Medulla oblongata (tissue), 1 donor: ENCODE measurements around the gene VPS41.
"Not testable (repeated sequence)": the region's sequence is repeated elsewhere in the genome, so short reads cannot be mapped to it uniquely, and the experiment has no call there.

Source experiments
- DNase-seq: peaks from one replicate; pipeline ENCODE4 v3.0.0-alpha.2; 2015; ENCODE audit errors: extremely low spot score

Gene VPS41

DNA sequence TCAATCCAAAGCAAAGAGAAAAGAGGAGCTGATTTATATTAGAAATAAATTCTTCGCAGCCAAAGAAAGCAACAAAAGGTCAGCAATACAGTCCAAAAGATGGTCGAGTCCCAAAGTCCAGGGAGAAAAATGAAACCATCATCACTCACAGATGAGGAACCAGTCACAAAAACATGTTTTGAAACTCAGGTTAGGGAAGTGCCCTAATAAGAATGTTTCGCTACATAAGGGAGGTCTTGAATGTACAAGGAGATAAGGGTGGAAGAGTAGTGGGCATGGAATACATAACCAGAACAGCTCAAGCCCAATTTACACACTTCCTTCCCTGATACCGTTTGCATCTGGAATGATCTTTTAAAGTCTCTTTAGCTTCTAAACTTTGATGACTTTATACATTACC is 53.6 kb downstream of the VPS41 start:
- DNase-seq = no peak

- DNase-seq = not testable (repeated sequence)
Observed at GRCh38 chr7:38854947-38855346, 54.0 kb downstream of the VPS41 start.

DNA sequence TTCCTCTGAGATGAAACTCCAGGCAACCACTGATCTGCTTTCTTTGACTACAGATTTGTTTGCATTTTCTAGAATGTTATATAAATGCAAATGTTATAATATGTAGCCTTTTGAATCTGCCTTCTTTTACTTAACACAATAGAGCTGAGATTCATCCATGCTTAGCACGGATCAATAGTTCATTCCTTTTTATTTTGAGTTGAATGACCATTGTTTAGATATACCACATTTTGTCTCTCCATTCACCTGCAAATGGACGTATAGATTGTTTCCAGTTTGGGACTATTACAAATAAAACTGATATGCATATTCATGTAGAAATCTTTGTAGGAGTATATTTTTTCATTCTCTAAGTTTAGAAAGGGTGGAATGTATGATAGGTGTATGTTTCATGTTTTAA is 57.7 kb downstream of the VPS41 start:
- DNase-seq = no peak

DNA sequence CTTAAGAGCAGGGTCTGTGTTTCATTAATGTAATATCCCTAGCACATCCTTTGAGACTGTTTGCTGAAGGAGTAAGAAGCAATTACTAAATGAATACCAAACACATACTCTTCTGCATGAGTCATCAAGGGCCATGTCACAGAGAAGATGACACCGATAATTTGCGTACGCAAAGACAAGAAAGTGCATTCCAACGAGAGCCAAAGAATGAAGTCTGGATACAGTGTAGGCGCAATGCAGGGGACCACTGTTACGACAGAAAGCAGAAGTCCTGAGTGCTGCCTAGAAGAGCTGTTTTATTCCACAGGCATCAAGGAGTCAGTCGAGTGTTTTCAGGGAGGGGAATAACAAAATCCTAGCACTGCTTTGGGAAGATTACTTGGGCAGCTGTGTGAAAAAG is 62.7 kb downstream of the VPS41 start:
- no peak for DNase-seq

DNA sequence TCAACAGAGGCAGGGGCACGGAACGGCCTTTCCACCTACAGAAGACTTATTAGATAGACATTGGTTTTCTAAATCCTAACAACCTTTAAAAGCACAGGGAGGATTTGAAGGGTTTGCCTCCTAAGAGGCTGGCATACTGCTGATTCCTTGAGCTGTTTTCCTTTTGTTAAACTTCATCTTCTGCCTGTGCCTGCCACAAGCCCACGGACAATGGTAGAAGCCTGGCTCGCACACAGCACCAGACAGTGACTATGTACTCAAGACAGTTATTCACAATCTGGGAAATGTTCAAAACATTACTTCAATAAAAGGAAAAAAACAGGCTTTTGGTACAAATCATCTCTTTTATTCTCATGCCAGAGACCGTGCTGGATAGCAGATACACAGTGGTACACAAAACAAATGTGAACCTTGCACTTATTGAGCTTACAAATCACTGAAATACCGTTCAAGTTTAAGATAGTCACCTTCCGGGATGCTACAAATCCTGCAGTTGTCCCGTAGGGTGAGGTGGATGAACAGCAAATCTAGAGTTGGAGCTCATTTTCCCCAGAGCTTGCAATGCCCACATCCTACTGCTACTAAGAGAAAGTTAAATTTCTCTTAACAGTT is 63.9 kb downstream of the VPS41 start:
- no peak for DNase-seq

GRCh38 chr7:38842746-38843145 is 66.2 kb downstream of the VPS41 start:
- no peak for DNase-seq

GRCh38 chr7:38840736-38841460 is 68.1 kb downstream of the VPS41 start:
- no peak for DNase-seq

DNA sequence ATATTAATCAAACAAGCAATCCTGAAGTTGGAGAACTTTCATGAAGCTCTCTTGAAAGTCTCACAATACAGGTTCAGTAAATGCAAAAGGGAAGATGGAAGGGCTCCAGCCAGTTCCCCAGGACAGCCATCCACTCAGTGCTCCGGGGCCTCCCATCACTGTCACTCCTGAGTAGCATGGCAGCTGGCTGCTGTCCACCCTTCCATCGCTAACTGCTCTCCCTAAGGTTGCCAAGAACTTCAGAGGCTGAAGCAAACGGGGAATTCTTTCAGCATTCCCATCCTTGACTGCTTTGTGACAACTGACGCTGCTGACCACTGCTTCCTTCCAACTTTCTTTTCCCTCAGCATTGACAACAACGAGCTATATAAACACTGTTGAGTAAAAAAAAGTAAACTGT is 69.1 kb downstream of the VPS41 start:
- peak; percentile 64 for DNase-seq

DNA sequence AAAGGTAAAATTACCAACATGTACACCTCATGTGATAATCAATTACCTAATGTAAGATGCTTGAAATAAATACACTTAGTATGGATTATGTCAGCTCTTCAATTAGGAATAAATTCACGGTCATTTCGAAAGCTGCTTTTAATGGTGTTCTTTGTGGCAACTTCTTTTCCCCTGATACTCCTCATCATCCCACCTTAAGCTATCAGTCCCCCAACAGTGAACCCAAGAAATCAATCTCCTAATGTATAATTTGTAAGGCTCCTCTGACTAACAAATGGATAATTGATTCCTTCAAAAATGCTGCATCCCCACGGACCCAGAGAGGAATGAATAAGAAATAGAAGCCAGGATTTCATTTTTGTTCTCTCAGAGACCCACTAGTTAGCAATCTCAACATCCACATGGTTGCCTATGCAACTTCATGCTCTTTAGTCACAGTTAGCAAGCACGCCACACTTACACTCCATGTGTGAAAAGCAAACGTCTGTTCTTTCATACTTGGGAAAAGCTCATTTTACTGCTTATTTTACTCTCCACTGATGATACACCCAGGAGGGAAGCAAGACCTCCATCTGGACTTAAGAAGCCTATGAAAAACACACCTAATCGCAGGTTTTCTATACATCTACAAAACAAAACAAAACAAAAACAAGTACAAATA is 70.1 kb downstream of the VPS41 start:
- DNase-seq = no peak

DNA sequence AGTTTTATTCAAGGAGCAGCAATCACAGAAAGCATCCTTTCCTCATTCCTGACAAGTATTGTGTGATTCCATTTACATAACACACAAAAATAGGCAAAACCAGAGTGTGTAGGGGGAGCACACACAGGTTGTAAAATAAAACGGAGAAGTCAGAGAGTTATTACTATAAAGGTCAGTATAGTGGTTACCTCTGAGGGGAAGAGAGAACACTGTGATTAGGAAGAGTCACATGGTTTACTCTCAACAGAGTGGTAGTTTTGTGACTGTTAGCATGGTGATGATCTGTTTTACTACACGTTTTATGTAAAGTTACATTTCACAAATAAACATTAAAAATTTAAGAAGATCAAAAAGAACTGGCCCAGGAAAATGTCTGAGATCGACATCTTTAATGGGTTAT is 74.6 kb downstream of the VPS41 start:
- no peak for DNase-seq

GRCh38 chr7:38833329-38833728 is 75.7 kb downstream of the VPS41 start:
- no peak for DNase-seq

DNA sequence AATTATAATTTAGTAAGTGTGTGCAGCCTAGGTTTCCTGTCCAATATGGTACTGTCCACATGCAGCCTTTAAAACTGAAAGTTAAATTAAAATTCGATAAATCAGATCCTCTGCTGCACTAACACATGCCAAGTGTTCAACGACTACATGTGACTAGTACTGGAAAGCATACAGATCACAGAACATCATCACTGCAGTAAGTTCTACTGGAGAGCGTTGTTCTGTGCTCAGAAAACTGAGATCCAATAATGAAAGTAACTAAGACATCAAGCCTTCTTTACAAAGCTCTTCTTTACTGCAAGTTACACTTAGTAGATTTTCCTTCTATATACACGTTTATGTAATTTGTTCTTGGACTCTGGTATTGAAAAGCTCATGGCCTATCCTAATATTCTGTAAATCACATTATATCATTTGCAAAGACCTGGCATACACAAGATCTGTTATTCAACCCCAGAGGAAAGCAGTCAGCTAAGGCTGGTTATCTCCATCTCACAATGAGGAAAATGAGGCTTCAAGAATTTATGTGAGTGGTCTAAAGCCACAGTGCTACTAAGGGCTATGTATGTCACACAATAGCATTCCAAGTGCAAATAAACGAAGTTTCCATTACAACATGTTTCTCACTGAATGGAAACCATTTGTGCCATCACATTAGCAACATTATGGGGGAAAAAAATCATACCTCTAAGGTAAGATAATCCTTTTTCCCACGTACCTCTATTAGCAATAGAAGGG is 77.6 kb downstream of the VPS41 start:
- DNase-seq = peak; percentile 50

DNA sequence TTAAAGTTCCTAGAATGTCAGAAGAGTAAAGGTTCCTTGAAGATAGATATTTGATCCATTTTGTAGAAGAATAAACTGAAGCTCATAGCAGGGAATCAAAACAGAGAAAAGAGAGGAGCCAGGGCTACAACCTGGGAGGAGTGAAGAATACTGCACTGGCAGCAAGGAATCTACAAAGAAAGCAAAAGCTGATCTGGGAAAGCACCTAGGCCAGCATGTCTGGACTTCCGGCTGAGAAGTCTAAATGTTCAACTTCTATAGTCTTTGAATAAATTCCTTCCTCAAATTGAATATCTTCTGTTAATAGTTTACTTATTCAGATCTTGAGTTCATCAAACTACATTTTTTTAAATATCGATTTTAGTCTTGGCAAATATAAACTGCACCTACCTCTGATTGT is 78.2 kb downstream of the VPS41 start:
- DNase-seq = no peak

DNA sequence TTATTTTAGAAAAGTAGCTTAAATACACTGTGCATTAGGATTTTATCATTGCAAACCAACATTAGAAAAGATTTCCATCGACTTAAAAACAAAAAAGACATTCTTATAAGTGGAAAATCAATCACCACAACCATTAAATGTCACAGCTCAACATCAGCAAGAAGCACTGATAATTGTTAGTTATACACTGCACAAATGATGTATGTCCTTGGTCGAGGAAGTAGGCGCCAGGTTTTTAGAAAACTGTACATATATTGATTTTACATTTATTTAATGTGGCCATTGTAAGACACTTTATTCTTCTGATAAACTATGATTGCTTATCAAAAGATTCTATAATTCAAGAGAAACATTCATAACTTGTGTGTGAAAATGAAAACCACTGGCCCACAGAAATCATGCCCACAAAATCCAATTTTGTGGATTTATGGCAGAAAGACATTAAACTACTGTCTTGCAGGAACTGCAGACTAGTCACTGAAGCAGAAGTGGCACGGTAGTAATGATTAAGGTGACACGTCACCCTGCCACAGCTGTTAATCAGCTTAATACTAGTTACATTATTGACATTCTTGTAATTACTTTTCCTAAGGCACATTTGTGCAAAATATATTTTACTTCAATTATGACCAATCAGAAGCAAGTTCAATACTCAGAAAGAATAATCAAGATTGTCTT is 79.4 kb downstream of the VPS41 start:
- DNase-seq = no peak

DNA sequence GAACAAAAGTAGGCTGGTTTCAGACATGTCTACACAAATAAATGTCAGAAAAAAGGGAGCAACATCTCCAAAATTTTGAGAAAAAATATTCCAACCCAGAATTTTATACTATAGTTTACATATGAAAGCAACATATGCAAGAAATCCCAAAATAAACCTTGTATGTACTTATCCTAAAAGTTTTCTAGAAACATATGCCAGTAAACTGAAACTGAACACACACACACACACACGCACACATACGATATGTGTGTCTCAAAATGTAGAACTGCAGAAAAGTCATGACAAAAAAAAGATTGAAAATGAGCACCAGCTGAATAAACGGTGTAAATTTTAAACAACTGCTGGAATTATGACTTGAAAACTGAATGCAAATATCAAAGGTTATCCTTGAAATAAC is 81.0 kb downstream of the VPS41 start:
- no peak for DNase-seq

- no peak for DNase-seq
Observed at GRCh38 chr7:38825721-38826440, 83.1 kb downstream of the VPS41 start.

DNA sequence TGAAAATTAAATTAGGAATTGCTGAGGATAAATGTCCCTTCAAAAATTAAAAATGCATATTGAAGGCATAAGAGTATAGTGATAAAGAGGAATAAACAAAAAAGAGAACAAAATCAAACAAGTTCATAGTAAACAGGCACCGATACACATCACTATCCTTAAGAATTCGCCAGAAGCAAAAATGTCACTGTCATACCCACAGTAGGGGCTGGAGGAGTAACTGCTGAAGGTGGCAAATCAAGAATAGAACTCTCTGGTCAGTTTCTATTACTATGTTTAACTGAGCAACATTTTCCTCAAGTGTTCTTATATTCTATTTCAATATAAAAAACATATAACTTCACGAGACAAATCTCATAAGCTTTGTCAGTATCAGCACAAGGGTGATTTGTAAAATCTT is 84.0 kb downstream of the VPS41 start:
- DNase-seq = no peak

DNA sequence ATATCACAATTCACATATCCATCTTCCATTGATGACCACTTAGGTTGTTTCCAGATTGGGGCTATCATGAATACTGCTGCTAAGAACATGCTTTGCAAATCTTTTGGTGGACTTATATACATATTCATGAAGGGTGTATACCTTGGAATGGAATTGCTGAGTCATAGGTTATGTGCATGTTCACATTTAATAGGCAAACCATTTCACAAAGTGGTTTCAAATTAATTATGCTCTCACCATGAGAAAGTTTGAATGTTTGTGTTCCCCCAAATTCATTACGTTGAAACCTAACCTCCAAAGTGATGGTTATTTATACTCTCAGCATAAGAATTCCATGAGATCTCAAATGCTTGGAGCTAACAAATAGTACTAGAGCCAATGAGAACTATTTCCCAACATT is 86.4 kb downstream of the VPS41 start:
- no peak for DNase-seq

DNA sequence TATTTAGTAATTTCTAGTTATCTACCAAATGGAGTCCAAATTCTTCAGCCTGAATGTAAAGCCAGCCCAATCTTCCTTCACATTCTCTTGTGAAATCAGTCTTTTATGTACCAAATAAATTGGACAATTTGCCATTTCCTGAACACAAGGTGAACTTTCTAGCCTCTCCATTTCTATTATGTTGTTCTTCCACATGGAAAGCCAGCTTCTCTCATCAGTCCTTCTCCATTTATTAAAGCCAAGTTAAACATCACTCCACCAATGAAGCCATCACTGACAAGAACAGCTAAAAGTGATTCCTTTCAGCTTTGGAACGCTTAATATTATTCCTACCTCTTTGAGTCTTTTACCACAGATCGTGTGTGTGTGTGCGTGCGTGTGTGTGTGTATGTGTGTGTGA is 88.4 kb downstream of the VPS41 start:
- DNase-seq = no peak

DNA sequence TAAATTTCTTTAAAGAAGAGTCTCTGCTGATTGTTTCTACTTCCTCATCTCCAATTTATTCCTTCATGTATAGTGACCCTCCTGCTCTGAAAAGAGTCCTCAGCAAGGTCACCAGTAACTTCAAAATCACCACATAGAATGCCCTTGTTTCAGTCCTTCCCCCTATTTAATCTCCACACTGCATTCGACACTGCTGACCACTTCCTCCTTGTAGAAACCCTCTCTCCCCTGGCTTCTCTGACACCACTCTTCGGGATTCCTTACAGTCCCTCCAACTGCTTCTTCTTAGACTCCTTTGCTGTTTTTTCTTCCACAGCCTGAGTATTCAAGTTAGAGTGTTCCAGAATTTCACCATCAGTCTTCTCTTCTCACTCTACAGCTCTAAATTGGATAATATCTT is 89.5 kb downstream of the VPS41 start:
- no peak for DNase-seq

GRCh38 chr7:38817526-38817925 is 91.5 kb downstream of the VPS41 start:
- no peak for DNase-seq
